Epithelial cell of prostate (primary cell): ENCODE results near the gene UBE2U.

Experiments used
- DNase-seq: peaks from one replicate; pipeline ENCODE4 v3.0.0-alpha.2; 2011; ENCODE audit warnings: low read depth, low spot score
- H3K27ac ChIP-seq: fragments of 450-650 bp; 2 replicates; pipeline ENCODE4 v1.5.1; 2017; ENCODE audit warnings: mild to moderate bottlenecking

UBE2U gene

GRCh38 chr1:64282351-64282750 is 78.9 kb downstream of the UBE2U start:
- DNase-seq = no peak
- H3K27ac ChIP-seq = peak overlapping the region; percentile 36

- no peak for DNase-seq
- no peak overlapping the region for H3K27ac ChIP-seq
These were observed 83.6 kb downstream of the UBE2U start for GRCh38 chr1:64287071-64287470.

- H3K27ac ChIP-seq = no peak overlapping the region
- no peak for DNase-seq
These were observed 87.0 kb downstream of the UBE2U start for GRCh38 chr1:64290420-64290819.

DNA sequence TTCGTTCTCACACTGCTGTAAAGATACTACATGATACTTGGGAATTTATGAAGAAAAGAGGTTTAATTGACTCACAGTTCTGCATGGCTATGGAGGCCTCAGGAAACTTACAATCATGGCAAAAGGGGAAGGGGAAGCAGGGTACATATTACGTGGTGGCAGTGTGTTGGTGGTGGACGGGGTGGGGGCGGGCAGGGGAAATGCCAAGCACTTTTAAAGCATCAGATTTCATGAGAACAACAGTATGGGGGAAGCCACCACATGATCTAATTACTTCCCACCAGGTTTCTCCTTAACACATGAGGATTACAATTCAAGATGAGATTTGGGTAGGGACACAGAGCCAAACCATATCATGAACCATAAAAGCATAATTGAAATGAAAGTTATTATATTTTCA is 88.5 kb downstream of the UBE2U start:
- no peak overlapping the region for H3K27ac ChIP-seq

DNA sequence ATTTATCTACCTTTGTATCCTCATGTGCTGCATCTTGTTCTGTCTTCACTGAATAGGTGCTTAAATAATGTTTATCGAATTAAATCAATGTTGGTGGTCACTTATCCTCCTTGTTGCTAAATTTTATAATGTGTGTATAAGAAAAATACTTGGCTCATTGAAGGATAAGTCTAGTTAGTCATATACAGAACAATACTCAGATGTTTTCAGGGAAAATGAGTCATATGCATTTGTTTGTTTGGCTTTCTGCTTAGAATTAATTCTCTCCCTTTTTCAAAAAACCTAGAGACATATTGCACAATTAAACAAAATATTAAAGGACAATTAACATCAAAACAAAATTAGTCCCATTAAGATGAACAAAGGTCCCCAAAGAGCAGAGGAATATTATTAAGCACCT is 89.0 kb downstream of the UBE2U start:
- DNase-seq = peak; percentile 37

More for the DNA sequence above, 88.5 kb downstream of the UBE2U start:
- no peak for DNase-seq

DNA sequence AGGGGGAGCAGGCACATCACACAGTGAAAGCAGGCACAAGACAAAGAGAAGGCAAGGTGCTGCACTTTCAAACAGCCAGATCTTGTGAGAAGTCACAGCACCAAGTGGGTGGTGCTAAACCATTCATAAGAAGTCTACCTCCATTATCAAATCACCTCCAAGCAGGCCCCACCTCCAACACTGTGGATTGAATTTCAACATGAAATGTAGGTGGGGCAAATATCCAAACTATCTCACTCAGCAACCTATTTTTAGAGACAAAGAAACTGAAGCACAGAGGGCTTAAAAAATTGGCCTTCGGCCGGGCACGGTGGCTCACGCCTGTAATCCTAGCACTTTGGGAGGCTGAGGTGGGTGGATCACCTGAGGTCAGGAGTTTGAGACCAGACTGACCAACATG is 90.4 kb downstream of the UBE2U start:
- no peak for DNase-seq
- H3K27ac ChIP-seq = no peak overlapping the region

More for the DNA sequence above, 89.0 kb downstream of the UBE2U start:
- H3K27ac ChIP-seq = no peak overlapping the region

- H3K27ac ChIP-seq = no peak overlapping the region
These were observed 91.7 kb downstream of the UBE2U start for GRCh38 chr1:64295136-64295535.

DNA sequence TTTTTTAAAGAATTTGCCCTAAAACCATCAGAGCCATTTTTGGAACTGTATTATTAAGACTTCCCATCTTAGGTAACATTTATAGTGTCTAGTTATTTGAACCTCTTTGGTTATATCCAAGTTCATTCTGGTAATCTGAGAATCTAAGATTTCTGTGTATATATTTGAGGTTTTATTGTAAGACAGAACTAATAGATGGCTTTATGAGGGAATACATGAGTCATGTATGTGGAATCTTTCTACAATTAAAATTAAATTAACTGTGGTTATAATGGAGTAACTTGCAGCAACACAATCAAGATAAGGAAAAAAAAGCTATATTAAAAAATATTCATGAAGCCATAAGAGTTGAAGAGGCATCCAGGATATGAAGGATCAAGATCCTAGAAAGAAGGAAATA is 92.1 kb downstream of the UBE2U start:
- no peak overlapping the region for H3K27ac ChIP-seq
- DNase-seq = no peak

More at GRCh38 chr1:64295136-64295535, 91.7 kb downstream of the UBE2U start:
- DNase-seq = no peak

GRCh38 chr1:64296459-64296858 is 93.0 kb downstream of the UBE2U start:
- DNase-seq = no peak
- H3K27ac ChIP-seq = no peak overlapping the region

DNA sequence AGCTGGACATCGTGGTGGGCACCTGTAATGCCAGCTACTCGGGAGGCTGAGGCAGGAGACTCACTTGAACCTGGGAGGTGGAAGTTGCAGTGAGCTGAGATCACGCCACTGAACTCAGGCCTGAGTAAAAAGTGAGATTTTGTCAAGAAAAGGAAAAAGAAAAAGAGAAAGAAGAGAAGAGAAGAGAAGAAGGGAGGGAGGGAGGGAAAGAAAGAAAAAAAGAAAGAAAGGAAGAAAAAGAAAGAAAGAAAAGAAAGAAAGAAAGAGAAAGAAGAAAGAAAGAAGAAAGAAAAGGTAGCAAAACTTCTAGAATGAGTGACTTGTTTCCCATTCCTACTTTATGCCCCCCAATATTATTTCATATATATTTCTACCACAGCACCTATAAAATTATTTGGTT is 98.8 kb downstream of the UBE2U start:
- H3K27ac ChIP-seq = no peak overlapping the region
- no peak for DNase-seq

DNA sequence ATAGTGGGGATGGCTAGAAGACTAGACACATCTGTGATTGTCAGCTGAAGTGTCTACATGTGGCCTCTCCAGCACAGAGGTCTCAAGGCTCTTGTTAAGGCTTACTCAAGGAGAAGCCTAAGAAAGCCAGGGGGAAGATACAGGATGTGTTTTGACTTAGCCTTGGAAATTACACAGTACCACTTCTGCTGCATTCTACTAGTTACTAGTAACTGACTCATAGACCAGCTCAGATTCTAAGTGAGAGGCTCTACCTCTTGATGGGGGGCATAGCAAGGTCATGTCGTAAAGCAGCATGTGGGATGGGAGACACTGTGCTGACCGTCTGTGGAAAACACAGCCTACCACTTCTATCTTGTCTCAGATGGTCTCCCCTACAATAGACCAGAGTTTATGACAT is 99.5 kb downstream of the UBE2U start:
- DNase-seq = no peak

GRCh38 chr1:64304823-64305222 is 101.4 kb downstream of the UBE2U start:
- no peak overlapping the region for H3K27ac ChIP-seq
- DNase-seq = no peak

More for the DNA sequence above, 99.5 kb downstream of the UBE2U start:
- H3K27ac ChIP-seq = no peak overlapping the region

DNA sequence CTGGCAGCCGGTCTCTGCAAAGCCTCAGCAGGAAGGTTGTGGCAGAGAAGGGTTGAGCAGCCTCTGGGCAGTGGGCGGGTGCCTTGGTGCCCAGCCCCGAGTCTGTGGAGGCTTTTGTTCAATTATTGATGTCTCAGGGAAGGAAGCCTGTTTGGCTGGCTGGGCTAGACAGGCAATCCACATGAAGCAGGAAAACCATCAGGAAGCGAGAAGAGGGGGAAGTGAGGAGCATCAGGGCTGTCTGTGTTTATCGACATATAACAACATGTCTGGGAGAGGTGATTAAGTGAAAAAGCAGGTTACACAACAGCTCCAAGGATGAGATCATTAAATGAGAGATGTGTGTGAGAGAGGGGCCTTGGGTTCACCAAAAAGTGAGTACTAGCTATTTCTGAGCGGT is 105.4 kb downstream of the UBE2U start:
- H3K27ac ChIP-seq = peak overlapping the region; percentile 43
- peak; percentile 75 for DNase-seq

DNA sequence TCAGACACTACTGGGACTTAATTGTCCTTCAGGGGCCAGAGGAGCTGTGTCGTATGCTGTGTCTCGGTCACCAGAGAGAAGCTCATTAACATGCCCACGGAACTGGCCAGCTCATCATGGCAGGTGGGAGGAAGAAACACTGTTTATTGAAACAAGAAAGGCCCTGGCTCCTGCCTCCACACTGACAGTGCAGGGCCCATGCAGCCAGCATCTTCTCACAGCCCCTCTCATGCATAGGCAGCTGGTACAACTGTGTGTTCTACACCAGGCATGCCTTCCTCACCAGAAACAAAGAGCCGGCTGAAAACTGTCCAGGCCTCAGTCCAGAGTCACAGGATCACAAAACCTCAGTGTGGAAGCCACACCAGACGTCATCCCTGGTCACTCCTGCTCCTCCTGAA is 106.0 kb downstream of the UBE2U start:
- no peak for DNase-seq
- peak overlapping the region; percentile 43 for H3K27ac ChIP-seq

DNA sequence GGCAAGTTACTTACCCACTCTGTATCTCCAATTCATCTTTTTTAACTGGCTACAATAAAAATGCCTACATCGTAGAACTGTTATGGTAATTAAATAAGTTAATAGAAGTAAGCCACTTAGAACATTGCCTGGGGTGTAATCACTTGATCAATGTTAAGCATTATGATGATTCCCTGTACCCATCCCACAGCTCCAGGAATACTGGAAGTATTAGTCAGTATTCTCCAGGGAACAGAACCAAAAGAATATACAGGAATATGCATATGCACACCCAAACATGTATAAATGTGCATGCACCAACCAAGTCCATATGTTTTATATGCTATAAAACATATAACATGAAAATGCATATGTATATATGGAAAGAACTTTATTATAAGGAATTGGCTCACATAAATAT is 107.3 kb downstream of the UBE2U start:
- no peak overlapping the region for H3K27ac ChIP-seq
- no peak for DNase-seq

DNA sequence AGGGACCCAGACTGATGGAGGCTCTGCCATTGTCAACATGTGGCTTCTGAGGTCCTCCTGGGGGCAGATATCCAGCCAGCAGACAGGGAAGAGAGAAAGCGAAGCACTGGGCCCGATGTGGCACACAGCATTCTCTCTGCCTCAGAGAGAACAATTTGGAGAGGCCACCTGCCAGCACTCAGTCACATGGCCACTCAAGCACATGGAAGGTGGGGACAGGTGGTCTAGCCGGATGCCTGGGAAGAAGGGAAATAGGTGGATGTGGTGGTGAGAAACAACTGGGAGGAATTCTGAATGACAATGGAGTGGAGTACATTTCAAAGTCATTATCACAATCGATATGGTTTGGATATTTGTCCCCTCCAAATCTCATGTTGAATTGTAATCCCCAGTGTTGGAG is 109.0 kb downstream of the UBE2U start:
- no peak for DNase-seq
- no peak overlapping the region for H3K27ac ChIP-seq

DNA sequence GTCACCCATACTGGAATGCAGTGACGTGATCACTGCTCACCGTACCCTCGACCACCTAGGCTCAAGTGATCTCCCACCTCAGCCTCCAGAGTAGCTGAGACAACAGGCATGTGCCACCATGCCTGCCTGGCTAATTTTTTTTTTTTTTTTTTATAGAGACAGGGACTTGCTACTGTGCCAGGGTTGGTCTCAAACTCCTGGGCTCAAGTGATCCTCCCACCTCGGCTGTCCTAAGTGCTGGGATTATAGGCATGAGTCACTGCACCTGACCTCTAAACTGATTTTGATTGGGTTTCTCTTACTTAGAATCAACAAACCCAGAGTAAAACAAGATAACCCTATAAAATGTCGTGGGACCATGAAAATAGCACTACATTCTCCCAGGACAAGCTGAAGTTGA is 112.0 kb downstream of the UBE2U start:
- no peak for DNase-seq
- H3K27ac ChIP-seq = no peak overlapping the region
